GM12874 (cell line): ENCODE results near the gene CAMSAP2.

ENCODE experiments used
- TF ChIP-seq, protein P1 (sequence below): IDR thresholded peaks from 2 replicates; pipeline ENCODE4 v1.5.1; 2011; ENCODE audit warnings: low read depth, mild to moderate bottlenecking, control low read depth, low read length, moderate library complexity; ENCODE audit not compliant: insufficient read depth

The CAMSAP2 gene

DNA sequence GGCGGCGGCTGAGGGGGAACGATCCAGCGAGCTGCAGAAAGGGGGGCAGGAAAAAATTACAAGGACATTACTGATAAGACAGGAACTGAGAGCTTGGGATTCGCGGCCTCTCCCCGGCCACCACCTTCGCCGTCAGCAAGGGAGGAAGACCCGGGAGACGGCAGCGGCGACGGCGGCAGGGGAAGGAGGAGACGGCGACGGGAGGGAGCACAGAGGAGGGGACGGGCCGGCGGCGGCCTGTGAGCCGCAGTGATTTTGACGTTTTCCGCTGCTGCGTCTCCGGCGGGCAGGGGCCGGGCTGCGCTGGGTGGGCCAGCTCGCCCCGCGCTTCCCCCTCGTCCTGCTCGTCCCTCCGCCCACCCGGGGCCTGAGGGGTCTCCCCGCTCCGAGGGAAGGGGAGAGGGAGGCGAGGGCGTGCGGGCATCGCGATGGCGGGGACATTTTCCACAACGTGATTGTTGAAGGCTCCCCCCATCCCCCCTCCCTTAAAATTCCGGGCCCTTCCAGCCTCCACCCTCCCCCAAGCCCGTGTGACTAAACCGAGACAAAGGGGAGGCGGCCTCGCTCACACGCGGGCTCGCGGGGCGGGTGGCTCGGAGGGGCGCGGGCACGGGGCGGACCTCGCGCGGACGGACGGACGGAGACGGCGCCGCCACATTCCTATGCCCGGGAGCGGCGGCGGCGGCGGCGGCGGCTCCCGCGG lies 407 bp downstream of the CAMSAP2 start:
- TF ChIP-seq, protein P1, sequence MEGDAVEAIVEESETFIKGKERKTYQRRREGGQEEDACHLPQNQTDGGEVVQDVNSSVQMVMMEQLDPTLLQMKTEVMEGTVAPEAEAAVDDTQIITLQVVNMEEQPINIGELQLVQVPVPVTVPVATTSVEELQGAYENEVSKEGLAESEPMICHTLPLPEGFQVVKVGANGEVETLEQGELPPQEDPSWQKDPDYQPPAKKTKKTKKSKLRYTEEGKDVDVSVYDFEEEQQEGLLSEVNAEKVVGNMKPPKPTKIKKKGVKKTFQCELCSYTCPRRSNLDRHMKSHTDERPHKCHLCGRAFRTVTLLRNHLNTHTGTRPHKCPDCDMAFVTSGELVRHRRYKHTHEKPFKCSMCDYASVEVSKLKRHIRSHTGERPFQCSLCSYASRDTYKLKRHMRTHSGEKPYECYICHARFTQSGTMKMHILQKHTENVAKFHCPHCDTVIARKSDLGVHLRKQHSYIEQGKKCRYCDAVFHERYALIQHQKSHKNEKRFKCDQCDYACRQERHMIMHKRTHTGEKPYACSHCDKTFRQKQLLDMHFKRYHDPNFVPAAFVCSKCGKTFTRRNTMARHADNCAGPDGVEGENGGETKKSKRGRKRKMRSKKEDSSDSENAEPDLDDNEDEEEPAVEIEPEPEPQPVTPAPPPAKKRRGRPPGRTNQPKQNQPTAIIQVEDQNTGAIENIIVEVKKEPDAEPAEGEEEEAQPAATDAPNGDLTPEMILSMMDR: no peak

DNA sequence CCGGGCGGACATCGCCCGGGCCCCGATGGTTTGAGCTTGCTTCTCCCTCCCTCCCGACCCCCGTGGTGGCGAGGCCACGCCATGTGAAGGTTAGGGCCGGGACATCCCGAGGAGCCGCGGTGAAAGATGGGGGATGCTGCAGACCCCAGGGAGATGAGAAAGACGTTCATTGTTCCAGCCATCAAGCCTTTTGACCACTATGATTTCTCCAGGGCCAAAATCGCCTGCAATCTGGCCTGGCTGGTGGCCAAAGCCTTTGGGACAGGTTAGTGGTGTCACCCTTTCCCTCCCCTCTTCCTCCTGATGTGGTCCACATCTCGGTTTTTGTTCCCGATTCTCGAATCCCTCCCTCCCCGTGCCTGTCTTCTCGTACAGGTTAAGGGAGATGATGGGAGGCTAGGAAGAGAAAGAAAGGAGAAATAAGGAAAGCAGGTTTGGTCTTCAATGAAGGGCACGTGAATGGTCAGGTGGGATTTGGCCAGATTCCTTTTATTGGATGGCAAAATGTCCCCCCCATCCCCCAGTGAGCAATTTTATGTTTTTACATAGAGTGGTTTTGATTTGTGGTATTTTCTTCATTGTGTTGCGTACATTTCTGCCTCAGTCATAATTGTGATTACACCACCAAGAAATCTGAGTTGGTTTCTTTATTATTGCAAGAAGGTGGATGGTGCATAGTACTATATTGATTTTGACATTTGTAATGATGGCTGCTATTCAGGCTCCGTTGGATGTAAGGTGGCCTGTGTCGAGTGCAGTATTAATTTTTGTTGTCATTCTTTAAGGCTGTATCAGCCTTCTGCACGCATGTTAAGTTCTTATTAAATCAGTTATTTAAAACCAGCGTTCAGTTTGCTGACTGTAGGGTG lies 1.2 kb downstream of the CAMSAP2 start:
- TF ChIP-seq, protein P1: no peak

DNA sequence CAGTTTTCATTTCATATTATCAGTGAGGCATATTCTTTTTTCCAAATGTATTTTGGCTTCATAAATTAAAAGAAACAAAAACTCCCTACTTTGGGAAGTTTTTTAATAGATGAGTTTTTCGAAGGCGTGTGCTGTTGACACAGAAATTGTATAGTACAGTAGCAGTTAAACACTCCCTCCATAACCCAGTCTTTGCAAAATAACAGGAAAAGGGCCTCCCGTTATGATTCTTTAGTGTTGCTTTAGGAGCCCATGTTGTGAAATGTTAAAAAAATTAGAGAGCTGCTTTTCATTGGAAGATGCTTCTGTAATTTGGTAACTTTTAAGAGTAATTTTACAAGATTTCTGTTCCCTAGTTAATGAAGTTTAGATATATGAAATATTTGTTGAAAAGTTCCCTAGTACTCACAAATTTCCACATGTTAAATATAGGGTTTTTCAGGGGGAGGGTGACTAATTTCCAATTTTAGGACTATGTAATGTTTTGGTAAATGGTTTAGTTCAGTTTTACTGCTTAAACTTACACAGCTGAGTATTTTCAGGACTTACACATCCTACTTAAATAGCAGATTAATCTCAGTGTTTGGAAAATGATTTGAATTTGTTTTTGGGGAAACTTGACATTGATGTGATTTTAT lies 2.0 kb downstream of the CAMSAP2 start:
- TF ChIP-seq, protein P1: no peak

DNA sequence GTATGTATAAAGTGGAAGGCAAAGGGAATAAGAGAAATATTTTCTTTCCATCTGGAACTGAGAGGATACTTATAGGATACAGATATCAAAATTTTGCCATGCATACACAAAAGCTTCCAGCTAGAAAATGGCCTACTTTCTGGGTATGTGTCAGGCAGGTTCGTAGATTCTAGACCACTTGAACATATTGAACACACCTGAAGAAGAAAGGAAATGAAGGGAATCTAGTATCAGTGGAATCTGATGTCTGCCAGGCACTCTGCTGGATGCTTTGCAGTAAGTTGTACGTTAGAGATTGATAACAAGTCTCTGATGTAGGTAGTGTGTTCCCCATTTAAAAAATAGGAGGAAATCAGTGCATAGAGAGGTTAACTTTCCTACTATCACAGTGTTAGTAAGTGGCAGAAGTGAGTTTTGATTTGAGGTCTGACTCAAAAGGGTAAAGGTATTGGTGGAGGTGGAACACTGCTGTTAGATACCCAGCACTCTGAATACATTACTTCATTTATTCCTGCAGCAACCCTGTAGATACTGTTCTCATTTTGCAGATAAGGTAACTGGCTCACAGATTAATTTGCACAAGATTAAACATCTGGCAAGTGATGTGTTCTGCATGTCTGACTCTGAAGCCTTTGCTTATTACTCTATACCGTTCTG lies 3.0 kb downstream of the CAMSAP2 start:
- TF ChIP-seq, protein P1: no peak

DNA sequence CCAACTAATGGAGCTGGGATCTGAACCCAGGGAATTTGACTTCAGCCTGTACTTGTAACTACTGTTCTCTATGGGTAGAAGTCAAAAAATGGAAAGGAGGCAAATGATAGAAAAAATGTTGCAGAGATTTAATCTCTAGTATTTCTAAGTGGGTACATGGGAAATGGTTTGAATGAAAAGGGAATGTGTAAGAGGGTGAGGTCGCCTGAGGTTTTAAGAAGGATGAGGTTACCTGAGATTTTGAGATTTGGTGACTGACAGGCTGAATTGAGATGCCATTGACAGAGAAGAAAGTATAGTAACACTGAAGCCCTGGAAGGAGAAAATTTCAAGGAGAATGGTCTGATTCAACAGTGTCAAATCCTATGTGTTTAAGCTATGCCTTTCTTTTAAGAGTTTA lies 5.5 kb downstream of the CAMSAP2 start:
- TF ChIP-seq, protein P1: no peak

DNA sequence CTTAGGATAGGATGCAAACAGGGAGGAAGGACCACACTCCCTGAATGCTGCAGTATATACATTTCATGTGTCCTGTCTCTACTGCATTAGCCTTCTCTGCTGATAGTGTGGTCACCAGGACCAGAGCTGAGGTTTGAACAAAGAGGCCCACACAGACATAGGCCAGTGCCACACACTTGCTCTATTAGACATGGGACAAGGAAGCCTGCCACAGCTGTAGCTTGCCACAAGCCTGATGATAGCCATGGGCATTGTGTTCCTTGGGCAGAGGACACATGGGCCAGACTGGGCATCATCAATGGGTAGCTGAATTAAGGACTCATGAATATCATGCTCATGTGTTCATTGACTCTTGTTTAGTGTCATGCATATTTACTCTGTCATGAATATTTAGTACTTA lies 10.4 kb downstream of the CAMSAP2 start:
- TF ChIP-seq, protein P1: no peak

DNA sequence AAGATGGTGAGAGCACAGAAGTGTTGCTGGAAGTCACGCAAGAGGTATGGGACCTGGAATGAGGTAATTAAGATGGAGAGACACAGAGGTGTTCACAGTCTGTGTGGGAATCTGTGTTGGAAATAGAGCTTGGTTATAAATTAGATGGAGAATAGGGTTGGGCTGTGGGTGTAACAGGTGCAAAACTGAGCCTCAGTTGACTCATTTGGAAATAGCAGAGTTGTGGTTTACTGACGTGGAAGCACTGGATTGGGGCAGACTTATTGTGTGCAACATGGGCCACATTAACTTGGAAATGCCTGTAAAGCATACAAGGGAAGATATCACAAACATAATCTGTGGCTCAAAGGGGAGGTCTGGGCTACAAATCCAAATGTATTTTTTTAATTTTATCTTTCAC lies 13.0 kb downstream of the CAMSAP2 start:
- TF ChIP-seq, protein P1: no peak
